GM12878 (cell line): Measurements from ENCODE around the gene ZNF655. TPM values are rescaled to one million over a fixed set of nuclear protein-coding genes. Genes with fewer than 3 reads are reported as not detected.

ENCODE experiments used
- ATAC-seq: fragments of 200-7000 bp; cut with Tn5 transposase; 3 replicates; pipeline ENCODE4 v1.9.1; 2020; ENCODE audit warnings: mild to moderate bottlenecking, moderate library complexity
- BruUV-seq: library from RNA; stranded (reverse); fragments of 400-500 nt; replicated peaks from 2 replicates; lab custom pipeline; 2021; lab: Mats Ljungman, UMichigan
- CTCF ChIA-PET: fragments of 300-600 bp; sonication (Branson Sonifier 250); formaldehyde crosslinking; extraction: SDS; loops from one replicate; lab custom pipeline; 2021; ENCODE audit warnings: inconsistent platforms; lab: Yijun Ruan, JAX
- POLR2A ChIA-PET: fragments of 350-600 bp; formaldehyde crosslinking; extraction: SDS; loops from one replicate; lab custom pipeline; 2021; ENCODE audit warnings: inconsistent platforms; lab: Charles Lee
- RAD21 ChIA-PET: fragments of 300-600 bp; sonication (Branson Sonifier 250); formaldehyde crosslinking; loops from one replicate; lab custom pipeline; 2023; ENCODE audit warnings: antibody characterized with exemption; ENCODE audit not compliant: unreplicated experiment; lab: Charles Lee
- SMC1A ChIA-PET: fragments of 300-600 bp; sonication (Branson Sonifier 250); formaldehyde crosslinking; loops from one replicate; lab custom pipeline; 2023; ENCODE audit not compliant: unreplicated experiment, uncharacterized antibody; lab: Charles Lee
- DNase-seq: peaks from one replicate; pipeline ENCODE4 v3.0.0-alpha.2; 2011; ENCODE audit warnings: low read depth, low spot score
- FAIRE-seq: peaks from 3 replicates; lab custom pipeline; 2011; peaks lifted over from hg19 to GRCh38; lab: Jason Lieb, UNC
- H2AFZ ChIP-seq: 2 replicates; pipeline ENCODE4 v1.6.0; 2011; ENCODE audit warnings: low read depth, low read length, control low read depth; ENCODE audit not compliant: control insufficient read depth
- H3K27ac ChIP-seq: 2 replicates; pipeline ENCODE4 v1.5.1; 2011; ENCODE audit warnings: control low read depth; ENCODE audit not compliant: control insufficient read depth, insufficient read depth
- H3K27me3 ChIP-seq, 2 experiments: replicated peaks in 1 of 2; 2 replicates each; pipeline versions ENCODE4 v1.6.0 to v1.6.1; 2011; ENCODE audit warnings: low read length in 1 of 2; ENCODE audit not compliant: control insufficient read depth in 2 of 2, insufficient read depth in 2 of 2
- H3K36me3 ChIP-seq, 2 experiments: 2 replicates each; pipeline ENCODE4 v1.5.1; 2011; ENCODE audit warnings: low read length in 1 of 2; ENCODE audit not compliant: control insufficient read depth in 2 of 2, insufficient read depth in 2 of 2
- H3K4me1 ChIP-seq: 2 replicates; pipeline ENCODE4 v1.6.1; 2011; ENCODE audit warnings: mild to moderate bottlenecking, low read length, moderate library complexity, mixed read lengths; ENCODE audit not compliant: control insufficient read depth, insufficient read depth
- H3K4me2 ChIP-seq: 2 replicates; pipeline ENCODE4 v1.6.0; 2011; ENCODE audit warnings: control low read depth; ENCODE audit not compliant: control insufficient read depth, insufficient read depth
- H3K4me3 ChIP-seq: fragments of 200-600 bp; sonication (generic); 2 replicates; pipeline ENCODE4 v1.5.1; 2016
- H3K79me2 ChIP-seq: 2 replicates; pipeline ENCODE4 v1.6.0; 2011; ENCODE audit warnings: low read length; ENCODE audit not compliant: control insufficient read depth, insufficient read depth
- H3K9ac ChIP-seq: 2 replicates; pipeline ENCODE4 v1.8.0; 2011; ENCODE audit warnings: low read length, control low read depth, mixed read lengths; ENCODE audit not compliant: control insufficient read depth, insufficient read depth
- H3K9me3 ChIP-seq: replicated peaks from 3 replicates; pipeline ENCODE4 v1.5.1; 2011; ENCODE audit warnings: mild to moderate bottlenecking, low read length; ENCODE audit not compliant: control insufficient read depth, insufficient read depth
- H4K20me1 ChIP-seq: 2 replicates; pipeline ENCODE4 v1.6.0; 2011; ENCODE audit not compliant: control insufficient read depth, insufficient read depth
- CBX3 ChIP-seq: fragments of 200-600 bp; sonication (generic); IDR thresholded peaks from 2 replicates; pipeline ENCODE4 v1.6.1; 2016; ENCODE audit warnings: low read depth, borderline replicate concordance
- CBX5 ChIP-seq: sonication (generic); IDR thresholded peaks from 2 replicates; pipeline ENCODE4 v1.6.1; 2016; ENCODE audit warnings: low read depth, moderate library complexity, mild to moderate bottlenecking, inconsistent platforms
- EED ChIP-seq: sonication (generic); IDR thresholded peaks from 2 replicates; pipeline ENCODE4 v1.6.1; 2016; ENCODE audit warnings: antibody characterized with exemption, low read depth
- IRF3 ChIP-seq: fragments of 450-650 bp; IDR thresholded peaks from 2 replicates; pipeline ENCODE4 v1.6.1; 2014; ENCODE audit warnings: mild to moderate bottlenecking
- JUNB ChIP-seq: IDR thresholded peaks from 2 replicates; pipeline ENCODE4 v1.6.1; 2016; ENCODE audit warnings: antibody characterized with exemption, mild to moderate bottlenecking
- NBN ChIP-seq: fragments of 450-650 bp; IDR thresholded peaks from 2 replicates; pipeline ENCODE4 v1.6.1; 2016
- NFIC ChIP-seq: IDR thresholded peaks from 2 replicates; pipeline ENCODE4 v1.6.1; 2012; ENCODE audit warnings: low read depth, mild to moderate bottlenecking, inconsistent platforms, low read length, moderate library complexity
- NFXL1 ChIP-seq: fragments of 450-650 bp; IDR thresholded peaks from 2 replicates; pipeline ENCODE4 v1.6.1; 2017; ENCODE audit warnings: antibody characterized with exemption, mild to moderate bottlenecking, borderline replicate concordance
- NR2F1 ChIP-seq: fragments of 450-650 bp; conservative IDR thresholded peaks from 2 replicates; pipeline ENCODE4 v1.6.1; 2017; ENCODE audit warnings: mild to moderate bottlenecking
- PAX8 ChIP-seq: fragments of 450-650 bp; IDR thresholded peaks from 2 replicates; pipeline ENCODE4 v1.6.1; 2017; ENCODE audit warnings: mild to moderate bottlenecking, moderate library complexity
- RB1 ChIP-seq: fragments of 450-650 bp; formaldehyde crosslinking; IDR thresholded peaks from 2 replicates; pipeline ENCODE4 v1.6.1; 2017; ENCODE audit warnings: mild to moderate bottlenecking, borderline replicate concordance
- SMAD1 ChIP-seq: fragments of 450-650 bp; IDR thresholded peaks from 2 replicates; pipeline ENCODE4 v1.6.1; 2018; ENCODE audit warnings: mild to moderate bottlenecking, low read depth; ENCODE audit not compliant: partially characterized antibody
- SMAD5 ChIP-seq: IDR thresholded peaks from 2 replicates; pipeline ENCODE4 v1.6.1; 2016; ENCODE audit warnings: antibody characterized with exemption, low read depth
- STAT3 ChIP-seq: IDR thresholded peaks from 2 replicates; pipeline ENCODE4 v1.6.1; 2011; ENCODE audit warnings: low read depth, low read length, improper control_type of control experiment
- ZNF217 ChIP-seq: fragments of 450-650 bp; IDR thresholded peaks from 2 replicates; pipeline ENCODE4 v1.6.1; 2017; ENCODE audit warnings: antibody characterized with exemption, mild to moderate bottlenecking
- ZZZ3 ChIP-seq: IDR thresholded peaks from 2 replicates; pipeline ENCODE4 v1.6.1; 2011; ENCODE audit warnings: low read depth; ENCODE audit not compliant: control insufficient read depth, insufficient read length
- WGBS: methylation state at CpG from one replicate; pipeline ENCODE4 v1.1.6; 2016; ENCODE audit warnings: low lambda C conversion rate; ENCODE audit not compliant: insufficient replicate concordance, insufficient coverage; ENCODE audit errors: missing lambda C conversion rate; 5-methylcytosine and 5-hydroxymethylcytosine counted together
- in situ Hi-C: fragments of 300-500 bp; cut with MboI; formaldehyde crosslinking; loops from 9 replicates; pipeline ENCODE4 v1.14.3; 2018; ENCODE audit warnings: mixed read lengths
- intact Hi-C: fragments of 100-400 bp; cut with micrococcal nuclease; formaldehyde crosslinking; loops from one replicate; pipeline ENCODE4 v1.14.2; 2022; ENCODE audit not compliant: unreplicated experiment
- polyA plus RNA-seq, 11 experiments: library from polyadenylated mRNA; depleted of rRNA in 4 of 11; unstranded in 6 of 11; stranded (reverse) in 5 of 11; fragments of >200 nt; fragmentation: Nextera tagmentation in 4 of 11; fragmentation: Illumina TruSeq in 1 of 11; extraction: Ambion mirVana in 4 of 11; extraction: Trizol in 1 of 11; gene quantifications; 1 replicate in 1 of 11; 2 replicates in 10 of 11; pipeline versions ENCODE4 v1.2.1 to v1.2.3, GENCODE V29; 2011 to 2016; ENCODE audit warnings: inconsistent platforms in 2 of 11, missing spikeins in 2 of 11, low read depth in 1 of 11
- total RNA-seq, 4 experiments: library from RNA; depleted of rRNA in 3 of 4; stranded (reverse); fragments of >200 nt in 3 of 4; fragmentation: Illumina TruSeq in 1 of 4; extraction: Trizol in 1 of 4; gene quantifications; 2 replicates each; pipeline versions ENCODE4 v1.2.1 to v1.2.3, GENCODE V29; 2013 to 2021

Gene ZNF655
- total and polyA plus RNA-seq, 10 of the 15 experiments (the other 5 are each of a cell fraction or from before 2014, with no cell fraction given): 14.5 to 107 (median 52.8) TPM

GRCh38 chr7:99543081-99543671 is 15.3 kb upstream of the ZNF655 start:
- FAIRE-seq (no peak), DNase-seq (no peak), ATAC-seq (no peak)
- in situ Hi-C loops (no loop called here), intact Hi-C loops (no loop called here)
- no peaks in the 10 kb centered on the region for H3K79me2 ChIP-seq
- TF ChIP-seq STAT3: no peak
- TF ChIP-seq RB1: no peak
- TF ChIP-seq NBN: no peak
- no peak for TF ChIP-seq IRF3
- no peak for TF ChIP-seq CBX5
- TF ChIP-seq SMAD5: no peak
- TF ChIP-seq JUNB: no peak
- no peak for TF ChIP-seq EED
- TF ChIP-seq NR2F1: no peak
- TF ChIP-seq SMAD1: no peak
- TF ChIP-seq NFIC: no peak
- no peak for TF ChIP-seq CBX3
- no peak for TF ChIP-seq ZZZ3
- TF ChIP-seq PAX8: no peak
- TF ChIP-seq NFXL1: no peak
- no peak for TF ChIP-seq ZNF217
- H3K27me3 ChIP-seq: no peaks in the 10 kb centered on the region
- BruUV-seq: no TSS peak
- no peaks in the 10 kb centered on the region for H3K4me1 ChIP-seq
- H4K20me1 ChIP-seq: no peaks in the 10 kb centered on the region
- no peak overlapping the region for H3K4me2 ChIP-seq
- H3K9me3 ChIP-seq: peaks cover 6% of the 10 kb centered on the region; the same call in 2 of the 3 replicates
- ChIA-PET POLR2A (no interaction called here), CTCF (no interaction called here), SMC1A (no interaction called here), RAD21 (no interaction called here)
- no peak overlapping the region for H2AFZ ChIP-seq
- H3K36me3 ChIP-seq: no peaks in the 10 kb centered on the region
- H3K4me3 ChIP-seq: no peak overlapping the region
- H3K9ac ChIP-seq: no peak overlapping the region
- no peak overlapping the region for H3K27ac ChIP-seq
- 96% methylated on average over 28 of the region's 34 CpGs for WGBS
